Dermis blood vessel endothelial cell (primary cell): ENCODE results near the gene NELFCD. TPM values are rescaled to one million over a fixed set of nuclear protein-coding genes. Genes with fewer than 3 reads are reported as not detected.
"Not testable (repeated sequence)": the region's sequence is repeated elsewhere in the genome, so short reads cannot be mapped to it uniquely, and the experiment has no call there.

Source experiments
- DNase-seq: peaks from one replicate; pipeline ENCODE4 v3.0.0; 2010
- total RNA-seq: library from RNA; depleted of rRNA; stranded (reverse); fragments of >200 nt; gene quantifications from 2 replicates; pipeline ENCODE4 v1.2.3, GENCODE V29; 2014

NELFCD gene, protein sequence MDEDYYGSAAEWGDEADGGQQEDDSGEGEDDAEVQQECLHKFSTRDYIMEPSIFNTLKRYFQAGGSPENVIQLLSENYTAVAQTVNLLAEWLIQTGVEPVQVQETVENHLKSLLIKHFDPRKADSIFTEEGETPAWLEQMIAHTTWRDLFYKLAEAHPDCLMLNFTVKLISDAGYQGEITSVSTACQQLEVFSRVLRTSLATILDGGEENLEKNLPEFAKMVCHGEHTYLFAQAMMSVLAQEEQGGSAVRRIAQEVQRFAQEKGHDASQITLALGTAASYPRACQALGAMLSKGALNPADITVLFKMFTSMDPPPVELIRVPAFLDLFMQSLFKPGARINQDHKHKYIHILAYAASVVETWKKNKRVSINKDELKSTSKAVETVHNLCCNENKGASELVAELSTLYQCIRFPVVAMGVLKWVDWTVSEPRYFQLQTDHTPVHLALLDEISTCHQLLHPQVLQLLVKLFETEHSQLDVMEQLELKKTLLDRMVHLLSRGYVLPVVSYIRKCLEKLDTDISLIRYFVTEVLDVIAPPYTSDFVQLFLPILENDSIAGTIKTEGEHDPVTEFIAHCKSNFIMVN
- total RNA-seq = 53.4 and 66.6 TPM in 2 replicates

DNA sequence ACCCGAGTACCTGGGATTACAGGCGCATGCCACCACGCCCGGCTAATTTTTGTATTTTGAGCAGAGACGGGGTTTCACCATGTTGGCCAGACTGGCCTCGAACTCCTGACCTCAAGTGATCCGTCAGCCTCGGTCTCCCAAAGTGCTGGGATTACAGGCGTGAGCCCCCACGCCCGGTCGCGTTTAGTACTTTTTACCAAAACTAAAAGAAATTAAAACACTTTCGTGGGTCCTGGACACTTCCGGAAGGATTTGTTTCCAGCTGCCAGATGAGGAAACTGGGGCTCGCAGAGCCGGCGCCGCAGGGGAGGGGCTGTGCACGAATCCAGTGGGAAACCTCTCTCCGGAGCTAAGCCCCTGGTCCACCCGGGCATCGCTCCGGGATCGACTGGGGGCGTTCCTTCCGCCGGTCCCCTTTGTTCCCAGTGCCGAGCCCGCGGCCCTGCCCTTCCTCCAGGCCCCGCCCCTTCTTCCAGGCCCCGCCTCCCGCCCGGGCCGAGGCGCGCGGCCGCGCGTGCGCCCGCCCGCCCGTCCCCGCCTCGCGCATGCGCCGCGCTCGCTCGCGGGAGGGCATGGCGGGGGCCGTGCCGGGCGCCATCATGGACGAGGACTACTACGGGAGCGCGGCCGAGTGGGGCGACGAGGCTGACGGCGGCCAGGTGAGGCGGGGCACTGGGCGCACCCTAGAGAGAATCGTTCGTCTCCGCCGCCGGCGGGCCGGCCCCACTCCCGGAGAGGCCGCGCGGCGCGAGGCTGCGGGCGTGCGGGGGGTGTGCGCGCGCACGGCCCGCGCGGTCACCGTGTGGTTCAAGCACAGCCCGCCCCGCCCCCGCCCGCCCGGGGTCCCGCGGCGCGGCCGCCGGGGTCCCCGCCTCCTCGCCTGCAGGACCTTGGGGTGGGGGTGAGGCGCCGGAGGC lies at the start of gene NELFCD:
Gene NELFCD (plus strand): TSS at position 546 of the 917 bp plus-strand sequence. CDS start 54 bp downstream, at position 600.
- DNase-seq = peak; percentile 89

DNA sequence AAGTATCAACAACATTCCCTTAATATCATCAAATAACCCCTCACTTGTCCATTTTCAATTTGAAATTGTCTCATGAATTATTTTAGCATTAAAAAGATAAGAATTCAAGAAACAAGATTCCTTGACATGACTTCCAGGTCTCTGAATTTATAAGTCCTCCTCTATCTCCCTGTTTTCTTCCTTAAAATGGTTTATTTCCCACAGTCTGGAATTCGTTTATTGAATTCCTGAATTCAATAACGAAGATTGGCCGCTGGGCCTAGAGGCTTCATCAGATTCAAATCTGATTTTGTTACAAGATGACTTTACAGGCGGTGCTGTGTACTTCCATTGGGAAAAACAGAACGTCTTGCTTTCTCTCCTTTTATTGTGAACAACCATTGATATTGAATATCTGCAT lies 48.9 kb upstream of the NELFCD start:
- no peak for DNase-seq

DNA sequence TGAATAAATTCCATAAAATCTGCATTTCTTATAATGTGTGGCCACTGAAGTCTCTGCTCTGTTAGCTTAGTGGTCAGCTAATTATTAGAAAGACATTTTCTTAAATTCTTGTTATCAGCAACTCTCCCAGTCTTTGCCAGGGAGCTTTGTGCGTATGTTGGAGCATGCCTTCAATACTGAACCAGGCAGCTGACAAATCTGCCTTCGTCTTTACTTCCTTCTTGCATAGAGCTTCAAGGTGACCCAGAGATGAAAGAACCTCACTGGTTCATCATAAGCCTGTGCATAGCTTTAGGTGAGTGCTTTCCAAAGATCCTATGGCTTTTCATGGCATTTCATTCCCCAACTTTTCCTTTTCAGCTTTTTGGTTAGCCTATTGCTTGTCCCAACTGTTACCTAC lies 43.0 kb upstream of the NELFCD start:
- DNase-seq = no peak

DNA sequence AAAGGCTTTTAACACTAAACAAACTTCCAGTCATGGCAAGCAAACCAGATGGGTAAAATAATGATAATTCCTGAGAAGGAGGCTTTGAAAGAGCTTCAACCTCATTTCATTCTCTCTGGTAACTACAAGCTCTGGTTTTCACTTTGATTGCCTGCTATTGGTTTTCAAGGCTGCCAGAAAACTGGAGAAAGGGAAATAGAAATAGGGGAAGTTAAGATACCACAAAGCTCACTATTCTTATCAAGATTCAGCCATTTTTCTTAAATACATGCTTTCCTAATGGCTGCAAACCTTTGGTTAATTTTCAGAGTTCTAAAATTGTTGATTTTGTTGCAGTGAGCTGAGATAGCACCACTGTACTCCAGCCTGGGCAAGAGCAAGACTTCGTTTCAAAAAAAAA lies 42.5 kb upstream of the NELFCD start:
- DNase-seq = no peak

DNA sequence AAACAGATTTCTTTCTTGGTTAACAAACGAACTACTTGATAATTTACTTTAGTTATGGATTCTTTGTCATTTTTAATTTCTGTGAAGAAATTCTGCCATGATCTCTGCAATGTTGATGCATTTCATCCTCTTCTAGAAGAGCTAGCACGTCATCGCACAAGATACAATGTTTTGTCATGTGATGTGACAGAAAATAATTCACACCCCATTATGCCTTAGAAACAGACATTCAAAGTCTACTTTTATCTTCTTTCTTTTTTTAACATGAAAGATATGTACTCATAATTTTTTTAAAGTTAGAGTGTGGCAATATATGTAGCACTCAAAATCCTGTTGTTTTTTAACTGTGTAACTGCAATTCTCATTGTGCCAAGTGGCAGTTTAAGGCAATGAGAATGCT lies 39.6 kb upstream of the NELFCD start:
- no peak for DNase-seq

DNA sequence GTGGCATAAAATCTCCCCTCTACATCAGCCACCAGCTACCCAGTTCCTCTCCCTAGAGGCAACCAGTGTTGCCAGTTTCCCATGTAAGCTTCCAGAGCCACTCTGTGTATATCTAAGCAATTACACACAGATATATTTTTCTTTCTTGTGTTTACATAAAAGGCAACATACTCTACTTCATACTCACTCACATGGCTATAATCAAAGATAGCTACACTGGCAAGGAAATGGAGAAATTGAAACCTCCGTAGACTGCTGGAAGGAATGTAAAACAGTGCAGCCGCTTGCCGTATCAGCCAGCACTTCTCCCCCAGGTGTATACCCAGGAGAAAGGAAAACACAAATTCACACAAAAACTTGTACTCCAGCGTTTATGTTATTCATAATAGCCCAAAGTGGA lies 38.5 kb upstream of the NELFCD start:
- no peak for DNase-seq

DNA sequence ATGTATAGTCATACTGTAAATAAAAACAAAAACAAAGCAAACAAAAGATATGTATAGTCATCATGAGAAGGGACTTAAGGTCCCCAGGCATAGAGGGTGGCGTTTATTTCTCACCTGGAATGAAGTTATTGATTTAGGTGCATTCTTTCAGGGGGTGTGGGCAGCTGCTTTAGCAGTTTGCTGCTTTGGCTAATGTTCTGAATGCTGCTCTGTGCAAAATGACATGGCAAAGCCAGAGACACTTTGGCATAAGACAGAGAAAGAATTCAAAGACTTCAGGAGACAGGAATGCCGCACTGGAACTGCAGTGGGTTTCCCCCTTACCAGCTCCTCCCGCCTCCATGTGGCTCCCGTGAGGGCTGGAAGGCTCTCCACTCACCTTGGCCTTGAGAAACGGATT lies 36.4 kb upstream of the NELFCD start:
- no peak for DNase-seq

DNA sequence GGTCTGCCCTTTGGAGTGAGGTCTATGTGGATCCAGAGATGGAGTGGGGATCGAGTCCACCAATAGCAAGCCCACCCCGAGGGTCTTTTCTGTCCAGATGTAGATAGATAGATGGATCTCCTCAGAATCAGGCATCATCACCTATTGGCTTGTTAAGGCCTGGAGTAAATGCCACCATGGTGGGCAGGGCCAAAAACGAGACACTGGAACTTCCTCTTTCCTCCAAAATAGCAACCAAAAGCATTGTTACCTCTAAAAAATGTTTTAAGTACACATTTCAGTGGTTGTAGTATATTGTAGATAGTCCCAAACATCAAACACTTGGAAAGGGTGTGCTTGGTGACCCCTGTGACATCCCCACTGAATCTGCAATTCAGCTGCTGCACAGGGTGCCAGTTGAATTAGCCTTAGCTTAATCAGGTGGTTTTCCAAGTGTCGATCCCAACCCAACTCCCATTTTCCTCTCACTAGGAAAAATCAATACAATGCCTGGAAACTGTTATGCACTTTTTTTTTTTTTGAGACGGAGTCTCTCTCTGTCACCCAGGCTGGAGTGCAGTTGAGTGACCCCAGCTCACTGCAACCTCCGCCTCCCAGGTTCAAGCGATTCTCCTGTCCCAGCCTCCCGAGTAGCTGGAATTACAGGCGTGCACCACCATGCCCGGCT lies 35.0 kb upstream of the NELFCD start:
- no peak for DNase-seq

DNA sequence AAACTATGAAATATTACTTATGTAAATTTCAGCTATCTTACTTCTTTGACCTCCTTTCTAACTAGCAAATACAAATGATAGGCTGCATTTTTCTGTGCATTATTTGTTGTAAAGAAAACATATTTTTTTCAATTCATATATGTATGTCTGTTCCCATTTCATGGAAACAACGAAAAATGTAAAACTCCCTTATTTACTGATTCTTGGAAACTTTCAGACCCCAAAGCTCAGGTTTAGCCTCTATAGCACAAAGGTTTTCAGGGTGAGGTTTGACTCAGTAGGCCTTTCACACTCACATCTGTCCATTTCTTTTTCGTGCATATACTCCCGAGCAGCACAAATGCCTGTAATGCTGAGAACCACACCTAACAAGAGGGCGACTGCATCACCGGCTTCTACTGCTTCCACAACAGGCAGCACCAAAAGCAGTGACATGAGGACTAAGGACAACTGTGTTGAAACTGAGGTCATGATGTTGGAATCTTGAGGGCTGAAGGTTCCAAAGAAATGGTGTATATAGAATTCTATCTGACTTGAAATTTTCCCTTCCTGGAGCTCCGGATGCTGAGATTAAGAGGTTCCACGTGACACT lies 33.2 kb upstream of the NELFCD start:
- DNase-seq = not testable (repeated sequence)

DNA sequence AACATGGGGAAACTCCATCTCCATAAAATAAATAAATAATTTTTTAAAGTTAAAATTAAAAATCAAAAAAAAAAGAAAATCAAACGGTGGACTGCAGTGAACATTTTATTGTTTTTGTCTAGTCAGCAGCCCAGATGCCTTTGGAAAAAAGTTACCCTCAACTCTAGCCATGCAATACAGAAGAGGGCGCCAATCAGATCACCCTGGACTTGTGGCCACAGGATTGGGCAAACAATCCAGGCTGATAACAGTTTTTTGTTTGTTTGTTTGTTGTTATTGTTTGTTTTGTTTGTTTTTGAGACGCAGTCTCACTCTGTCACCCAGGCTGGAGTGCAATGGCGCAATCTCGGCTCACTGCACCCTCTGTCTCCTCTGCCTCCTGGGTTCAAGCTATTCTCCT lies 30.5 kb upstream of the NELFCD start:
- DNase-seq = no peak

DNA sequence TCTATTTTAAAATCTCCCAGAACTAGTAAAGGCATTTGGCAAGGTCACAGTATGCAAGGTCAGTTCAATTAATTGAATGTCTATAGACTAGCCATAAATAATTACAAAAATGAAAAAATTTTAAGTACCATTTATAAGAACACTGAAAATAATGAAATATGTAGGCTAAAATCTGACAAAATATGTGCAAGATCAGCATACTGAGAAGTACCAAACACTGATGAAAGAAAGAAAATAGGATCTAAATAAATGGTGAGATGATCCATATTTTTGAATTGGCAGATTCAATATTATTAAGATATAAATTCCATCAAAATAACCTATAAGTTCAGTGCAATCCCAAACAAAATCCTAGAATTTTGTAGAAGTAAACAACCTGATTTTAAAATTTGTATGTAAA lies 28.0 kb upstream of the NELFCD start:
- no peak for DNase-seq

DNA sequence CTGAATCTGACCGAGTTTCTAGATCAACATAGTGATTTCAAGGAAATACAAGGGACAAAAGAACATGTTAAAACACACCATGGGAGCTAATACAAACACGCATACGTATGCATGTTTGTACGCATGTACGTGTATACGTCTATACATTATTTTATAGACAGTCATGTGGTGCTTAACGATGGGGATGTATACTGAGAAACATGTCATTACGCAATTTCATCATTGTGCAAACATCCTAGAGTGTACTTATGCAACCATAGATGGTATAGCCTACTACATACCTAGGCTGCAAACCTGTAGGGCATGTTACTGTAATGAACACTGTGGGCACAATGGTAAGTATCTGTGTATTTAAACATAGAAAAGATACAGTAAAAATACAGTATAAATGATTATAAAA lies 25.0 kb upstream of the NELFCD start:
- no peak for DNase-seq

DNA sequence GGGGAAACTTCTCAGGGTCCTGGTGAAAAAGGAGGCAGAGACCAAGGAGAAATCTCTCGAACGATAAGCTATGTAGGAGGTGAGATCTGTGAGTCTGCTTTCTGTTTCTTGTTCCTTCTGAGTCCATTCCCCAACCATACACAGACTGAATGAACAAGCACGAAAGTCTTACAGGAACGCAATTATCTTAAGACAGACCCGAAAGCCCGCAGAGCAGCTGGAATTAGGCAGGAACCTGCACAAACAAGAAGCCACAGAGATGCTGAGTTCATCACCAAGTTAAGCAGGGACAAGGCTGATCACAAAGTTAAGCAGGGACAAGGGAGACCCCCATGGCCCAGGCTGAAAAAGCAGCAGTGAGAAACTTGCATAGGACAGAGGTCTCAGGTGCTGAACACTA lies 21.4 kb upstream of the NELFCD start:
- DNase-seq = no peak

DNA sequence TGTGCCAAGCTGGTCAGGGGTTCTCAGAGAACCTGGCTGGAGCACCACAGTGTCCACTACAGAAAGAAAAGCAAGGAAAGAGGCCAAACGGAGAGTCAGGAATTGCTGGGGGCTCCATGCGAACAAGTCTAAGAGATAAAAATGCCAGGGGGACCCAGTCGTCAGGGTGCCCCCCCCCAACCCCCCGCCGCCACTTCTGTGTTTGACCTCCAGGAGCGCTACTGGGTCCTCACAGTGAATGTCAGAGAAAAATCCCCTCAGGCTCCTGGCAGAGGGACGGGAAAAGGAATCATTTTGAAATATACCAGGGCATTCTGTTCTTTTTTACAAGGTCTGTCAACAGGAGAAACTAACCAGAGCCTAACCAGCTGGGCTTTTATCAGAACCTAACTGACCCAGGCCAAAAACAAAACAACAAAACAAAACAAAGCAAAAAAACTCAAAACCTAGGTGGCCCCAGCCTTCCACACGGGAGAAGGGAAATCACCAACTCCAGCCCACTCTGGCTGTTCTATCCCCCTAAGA lies 17.9 kb upstream of the NELFCD start:
- no peak for DNase-seq

DNA sequence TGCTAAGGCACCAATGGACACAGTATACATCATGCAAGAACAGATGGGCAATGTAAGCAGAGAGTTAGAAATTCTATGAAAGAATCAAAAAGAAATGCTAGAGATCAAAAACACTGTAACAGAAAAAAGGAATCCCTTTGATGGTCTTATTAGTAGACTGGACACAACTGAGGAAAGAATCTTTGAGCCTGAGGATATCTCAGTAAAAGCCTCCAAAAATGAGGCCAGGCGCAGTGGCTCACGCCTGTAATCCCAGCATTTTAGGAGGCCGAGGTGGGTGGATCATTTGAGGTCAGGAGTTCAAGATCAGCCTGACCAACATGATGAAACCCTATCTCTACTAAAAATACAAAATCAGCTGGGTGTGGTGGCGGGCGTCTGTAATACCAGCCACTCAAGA lies 17.1 kb upstream of the NELFCD start:
- not testable (repeated sequence) for DNase-seq

DNA sequence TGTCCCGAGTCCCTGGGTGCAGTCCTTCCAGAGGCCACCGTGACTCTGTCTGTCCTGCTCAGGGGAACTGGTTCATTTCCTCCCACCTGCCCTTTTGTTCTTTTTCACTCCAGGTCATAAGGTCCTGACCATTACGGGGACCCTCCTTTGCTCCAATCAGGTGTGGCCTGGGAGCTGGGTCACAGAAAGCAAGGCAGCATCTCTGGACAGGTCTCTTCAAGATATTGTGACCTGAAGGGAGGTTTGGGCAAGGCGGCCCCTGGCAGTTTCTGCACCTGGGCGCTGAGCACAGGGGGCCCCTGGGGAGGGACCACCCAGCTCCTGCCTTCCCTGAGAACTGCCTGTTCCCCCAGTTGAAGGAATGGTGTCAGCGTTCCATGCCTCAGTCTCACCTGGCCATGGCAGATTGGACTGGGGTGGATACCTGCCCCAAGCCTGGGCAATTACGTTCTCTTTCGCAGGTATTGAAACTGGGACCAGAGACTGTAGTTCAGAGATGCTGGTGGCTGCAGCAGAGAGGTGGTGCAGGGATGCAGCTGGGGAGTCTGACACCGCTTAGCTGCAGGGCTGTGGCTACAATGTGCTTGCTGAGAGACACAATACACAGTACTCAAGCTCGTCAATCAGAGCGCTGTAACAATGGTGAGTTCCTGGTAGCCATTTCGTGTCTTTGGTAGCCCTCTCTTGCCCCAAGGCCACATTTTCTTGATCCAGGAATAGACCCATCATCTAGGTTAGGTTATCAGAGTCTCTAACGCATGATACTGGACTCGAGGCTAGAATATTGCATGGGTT lies 15.6 kb upstream of the NELFCD start:
- DNase-seq = no peak

DNA sequence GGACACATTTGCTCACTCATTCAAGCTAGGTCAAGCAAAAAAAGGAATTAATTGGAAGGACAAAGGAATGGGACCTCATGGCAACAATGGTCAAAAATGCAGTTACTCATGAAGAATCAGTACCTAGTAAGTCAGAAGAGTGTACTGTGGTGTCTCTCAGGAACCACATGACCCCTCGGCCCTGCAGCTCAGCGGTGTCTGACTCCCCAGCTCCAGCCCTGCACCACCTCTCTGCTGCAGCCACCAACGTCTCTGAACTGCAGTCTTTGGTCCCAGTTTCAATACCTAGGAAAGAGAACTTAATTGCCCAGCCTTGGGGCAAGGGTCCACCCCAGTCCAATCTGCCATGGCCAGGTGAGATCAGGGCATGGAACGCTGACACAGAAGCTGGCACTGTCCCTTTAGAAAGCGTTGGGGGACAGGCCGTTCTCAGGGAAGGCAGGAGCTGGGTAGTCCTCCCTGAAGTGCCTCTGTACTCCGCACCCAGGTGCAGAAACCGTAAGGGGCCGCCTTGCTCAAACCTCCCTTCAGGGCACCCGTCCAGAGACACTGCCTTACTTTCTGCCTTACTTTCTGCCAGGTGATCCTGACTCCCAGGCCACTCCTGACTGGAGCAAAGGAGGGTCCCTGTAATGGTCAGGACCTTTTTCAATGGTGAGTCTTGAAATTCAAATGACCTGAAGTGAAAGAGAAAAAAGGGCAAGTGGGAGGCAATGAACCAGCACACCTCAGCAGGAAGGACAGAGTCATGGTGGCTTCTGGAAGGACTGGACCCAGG lies 13.2 kb upstream of the NELFCD start:
- DNase-seq = no peak

DNA sequence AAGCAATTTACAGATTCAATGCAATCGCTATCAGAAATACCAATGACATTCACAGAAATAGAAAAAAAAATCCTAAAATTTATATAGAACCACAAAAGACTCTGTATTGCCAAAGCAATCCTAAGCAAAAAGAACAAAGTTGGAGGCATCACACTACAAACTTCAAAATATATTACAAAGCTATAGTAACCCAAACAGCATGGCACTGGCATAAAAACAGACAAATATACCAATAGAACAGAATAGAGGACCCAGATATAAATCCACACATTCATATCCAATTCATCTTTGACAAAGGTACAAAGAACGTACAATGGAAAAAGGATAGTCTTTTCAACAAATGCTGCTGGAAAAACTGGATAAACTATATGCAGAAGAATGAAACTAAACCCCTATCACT lies 11.6 kb upstream of the NELFCD start:
- no peak for DNase-seq

DNA sequence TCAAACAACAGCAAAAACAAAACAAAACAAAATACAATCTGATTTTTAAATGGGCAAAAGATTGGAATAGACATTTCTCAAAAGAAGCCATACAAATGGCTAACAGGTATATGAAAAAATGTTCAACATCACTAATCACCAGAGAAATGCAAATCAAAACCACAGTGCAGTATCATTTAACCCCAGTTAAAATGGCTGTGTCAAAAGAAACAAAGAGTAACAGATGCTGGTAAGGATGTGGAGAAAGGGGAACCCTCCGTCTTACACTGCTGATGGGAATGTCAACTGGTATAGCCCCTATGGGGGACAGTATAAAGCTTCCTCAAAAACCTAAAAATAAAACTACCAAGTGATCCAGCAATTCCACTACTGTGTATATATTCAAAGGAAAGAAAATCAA lies 10.9 kb upstream of the NELFCD start:
- no peak for DNase-seq

DNA sequence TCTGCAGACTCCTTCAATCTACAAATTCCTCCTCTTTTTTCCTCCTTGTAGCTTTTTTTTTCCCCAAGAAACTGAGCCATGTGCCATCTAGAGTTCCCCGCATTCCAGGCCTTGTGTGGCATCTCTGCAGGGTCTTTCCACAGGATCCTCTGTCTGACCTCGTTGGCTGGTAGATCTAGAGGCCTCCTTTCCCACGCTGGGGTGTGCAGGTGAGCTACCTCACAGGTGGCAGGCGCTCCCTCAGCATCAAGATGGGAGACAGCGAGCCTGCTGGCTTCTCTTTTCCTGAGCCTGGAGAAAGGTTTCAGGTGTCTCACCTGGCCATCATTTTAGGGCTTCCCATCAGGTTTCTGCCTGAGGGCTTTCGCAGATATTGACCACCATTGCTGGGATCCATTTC lies 9.6 kb upstream of the NELFCD start:
- DNase-seq = no peak

DNA sequence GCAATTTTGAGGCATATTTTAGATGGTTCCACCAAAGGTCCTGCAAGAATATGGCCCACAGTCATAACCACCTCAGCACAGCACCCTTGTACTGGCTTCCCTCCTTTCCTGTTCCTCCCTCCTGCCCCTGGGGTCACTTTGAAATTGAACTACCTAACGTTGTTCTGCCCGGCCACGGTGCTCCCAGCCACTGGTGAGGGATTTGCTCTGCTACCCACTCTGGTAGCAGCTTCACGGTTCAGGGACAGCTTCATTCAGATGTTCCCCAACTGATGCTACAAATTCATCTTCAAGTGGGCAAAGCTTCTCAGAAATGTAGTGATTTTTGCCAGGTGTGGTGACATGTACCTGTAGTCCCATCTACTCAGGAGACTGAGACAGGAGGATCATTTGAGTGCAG lies 7.9 kb upstream of the NELFCD start:
- no peak for DNase-seq
